Prostate gland (tissue), 2 donors: ENCODE measurements around the gene MPPED1.

Experiments
- POLR2A ChIP-seq: fragments of 450-650 bp; IDR thresholded peaks from one replicate; pipeline ENCODE4 v1.6.1; 2016; ENCODE audit warnings: antibody characterized with exemption, mild to moderate bottlenecking
- POLR2AphosphoS5 ChIP-seq: sonication (generic); formaldehyde crosslinking; IDR thresholded peaks from one replicate; pipeline ENCODE4 v1.6.1; 2017; ENCODE audit warnings: antibody characterized with exemption
- TF ChIP-seq, protein P1 (sequence below), 4 experiments: fragments of 200-600 bp in 2 of 4; fragments of 450-650 bp in 2 of 4; sonication (generic) in 2 of 4; IDR thresholded peaks; 1 replicate in 3 of 4; 2 replicates in 1 of 4; pipeline ENCODE4 v1.5.1; 2016 to 2019; ENCODE audit warnings: antibody characterized with exemption in 4 of 4, mild to moderate bottlenecking in 2 of 4, moderate library complexity in 2 of 4

DNA sequence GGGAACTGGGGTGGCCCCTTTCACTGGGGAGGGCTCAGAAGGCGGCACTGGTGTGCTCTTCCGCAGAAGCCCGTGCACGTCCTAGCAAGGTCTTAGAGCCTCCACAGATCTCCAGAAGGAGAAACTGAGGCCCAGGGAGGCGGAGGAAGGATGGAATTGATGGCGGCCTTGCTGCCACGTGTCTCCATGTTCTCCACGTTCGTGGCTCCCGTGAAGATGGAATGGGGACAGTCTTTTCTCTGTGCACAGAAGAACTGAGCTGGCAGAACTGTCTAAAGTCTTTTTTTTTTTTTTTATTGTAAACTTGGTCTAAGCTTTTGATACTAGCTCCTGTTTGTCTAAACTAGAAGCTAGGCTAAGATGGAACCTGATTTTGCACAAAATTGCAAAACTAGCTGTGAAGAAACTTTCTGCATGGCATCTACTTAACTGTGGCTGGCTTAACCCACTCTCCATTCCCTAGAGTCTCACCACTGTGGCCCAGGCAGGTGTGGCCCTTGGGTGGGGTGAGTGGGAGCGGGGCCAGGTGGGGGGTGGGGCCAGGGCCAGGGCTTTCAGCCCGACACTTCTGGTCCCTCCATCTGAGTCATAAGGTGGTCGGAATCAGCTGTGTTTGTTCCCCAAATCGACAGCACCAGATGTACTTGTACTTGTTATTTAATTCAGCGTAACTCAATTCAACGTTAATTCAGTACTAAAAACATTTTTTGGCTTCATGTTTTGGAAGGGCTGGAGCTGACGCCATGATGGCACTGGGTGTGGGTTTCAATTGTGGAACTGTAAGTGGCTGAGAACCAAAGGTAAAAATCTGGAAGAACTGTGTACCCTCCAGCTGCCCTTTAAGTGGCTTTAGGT lies 120.7 kb downstream of the MPPED1 start:
- TF ChIP-seq, protein P1, sequence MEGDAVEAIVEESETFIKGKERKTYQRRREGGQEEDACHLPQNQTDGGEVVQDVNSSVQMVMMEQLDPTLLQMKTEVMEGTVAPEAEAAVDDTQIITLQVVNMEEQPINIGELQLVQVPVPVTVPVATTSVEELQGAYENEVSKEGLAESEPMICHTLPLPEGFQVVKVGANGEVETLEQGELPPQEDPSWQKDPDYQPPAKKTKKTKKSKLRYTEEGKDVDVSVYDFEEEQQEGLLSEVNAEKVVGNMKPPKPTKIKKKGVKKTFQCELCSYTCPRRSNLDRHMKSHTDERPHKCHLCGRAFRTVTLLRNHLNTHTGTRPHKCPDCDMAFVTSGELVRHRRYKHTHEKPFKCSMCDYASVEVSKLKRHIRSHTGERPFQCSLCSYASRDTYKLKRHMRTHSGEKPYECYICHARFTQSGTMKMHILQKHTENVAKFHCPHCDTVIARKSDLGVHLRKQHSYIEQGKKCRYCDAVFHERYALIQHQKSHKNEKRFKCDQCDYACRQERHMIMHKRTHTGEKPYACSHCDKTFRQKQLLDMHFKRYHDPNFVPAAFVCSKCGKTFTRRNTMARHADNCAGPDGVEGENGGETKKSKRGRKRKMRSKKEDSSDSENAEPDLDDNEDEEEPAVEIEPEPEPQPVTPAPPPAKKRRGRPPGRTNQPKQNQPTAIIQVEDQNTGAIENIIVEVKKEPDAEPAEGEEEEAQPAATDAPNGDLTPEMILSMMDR (IDR thresholded peaks at IDR 0.05) = no peak
- TF ChIP-seq POLR2A = no peak
- no peak for TF ChIP-seq POLR2AphosphoS5
